Ovary (tissue), 9 donors: Measurements from ENCODE around the gene CNEP1R1. TPM values are rescaled to one million over a fixed set of nuclear protein-coding genes. Genes with fewer than 3 reads are reported as not detected.
"Not testable (repeated sequence)": the region's sequence is repeated elsewhere in the genome, so short reads cannot be mapped to it uniquely, and the experiment has no call there.

ENCODE experiments used
- DNase-seq, 5 donors: peaks; one replicate each; pipeline ENCODE4 v3.0.0-alpha.2; 2019 to 2020
- H3K27ac ChIP-seq, 2 donors: fragments of 200-600 bp; one replicate each; pipeline versions ENCODE4 v1.5.1 to v1.8.0; 2019 to 2022
- H3K27me3 ChIP-seq: fragments of 200-600 bp; one replicate; pipeline ENCODE4 v1.8.0; 2022
- H3K36me3 ChIP-seq: fragments of 200-600 bp; sonication (generic); one replicate; pipeline ENCODE4 v1.5.1; 2019
- H3K4me1 ChIP-seq: one replicate; pipeline ENCODE4 v1.8.1; 2013; ENCODE audit warnings: mild to moderate bottlenecking, moderate library complexity; ENCODE audit not compliant: insufficient read depth
- H3K4me3 ChIP-seq: fragments of 200-600 bp; sonication (generic); one replicate; pipeline ENCODE4 v1.5.1; 2017
- H3K9me3 ChIP-seq, 2 donors: fragments of 200-600 bp in 1 of 2; sonication (generic) in 1 of 2; one replicate each; pipeline versions ENCODE4 v1.5.1 to v1.8.1; 2013 to 2019; ENCODE audit warnings: mild to moderate bottlenecking in 1 of 2, moderate library complexity in 1 of 2
- CTCF ChIP-seq, 3 donors: fragments of 450-650 bp in 2 of 3; fragments of 200-600 bp in 1 of 3; IDR thresholded peaks; one replicate each; pipeline versions ENCODE4 v1.5.1 to v1.8.0; 2016 to 2022; ENCODE audit warnings: antibody characterized with exemption in 3 of 3, mild to moderate bottlenecking in 1 of 3
- EP300 ChIP-seq: sonication (generic); formaldehyde crosslinking; IDR thresholded peaks from one replicate; pipeline ENCODE4 v1.6.1; 2017; ENCODE audit warnings: antibody characterized with exemption
- POLR2A ChIP-seq: fragments of 450-650 bp; IDR thresholded peaks from one replicate; pipeline ENCODE4 v1.6.1; 2017; ENCODE audit warnings: antibody characterized with exemption, mild to moderate bottlenecking, moderate library complexity
- WGBS, 3 donors: extraction: QIAGEN DNeasy Blood & Tissue Kit in 1 of 3; methylation state at CpG; one replicate each; pipeline versions ENCODE4 v1.1.5 to v1.1.7; 2013 to 2017; 5-methylcytosine and 5-hydroxymethylcytosine counted together
- intact Hi-C, 4 donors: fragments of 100-400 bp; cut with DNase I; formaldehyde crosslinking; loops; one replicate each; pipeline versions ENCODE4 v1.11.0 to v1.15.1; 2022 to 2023
- polyA plus RNA-seq, 2 donors: library from polyadenylated mRNA; stranded (reverse); fragments of 200-250 nt in 1 of 2; fragments of 350-450 nt in 1 of 2; fragmentation: Illumina TruSeq in 1 of 2; extraction: RNeasy Lipid Tissue Mini Kit (QIAGEN cat#74804) in 1 of 2; gene quantifications; one replicate each; pipeline ENCODE4 v1.2.3, GENCODE V29; 2013 to 2014
- total RNA-seq, 7 donors: library from RNA; depleted of rRNA in 2 of 7; stranded (reverse); fragments of >200 nt in 2 of 7; fragmentation: NEBNext Ultra II Directional in 3 of 7; extraction: Animal tissue kit (Norgen Biotek cat#: 25700) in 3 of 7; gene quantifications; one replicate each; pipeline versions ENCODE4 v1.1.0 to v1.2.4, GENCODE V29; 2016 to 2023
- donor health status: DM: no; HTN: no; CAD: no; lungs with moderate emphysema.
- donor health status: DM: no; HTN: no; CAD: no.
- donor health status: Bipolar disorder and iron deficiency.
- donor health status: DM: yes; HTN: yes; CAD: no.
- donor health status: DM: no; HTN: no; CAD: no.
- donor health status: DM: yes; HTN: yes; CAD: no.

Gene CNEP1R1
- total and polyA plus RNA-seq, 9 donors, result 8.3 to 19.0 (median 13.3) TPM

DNA sequence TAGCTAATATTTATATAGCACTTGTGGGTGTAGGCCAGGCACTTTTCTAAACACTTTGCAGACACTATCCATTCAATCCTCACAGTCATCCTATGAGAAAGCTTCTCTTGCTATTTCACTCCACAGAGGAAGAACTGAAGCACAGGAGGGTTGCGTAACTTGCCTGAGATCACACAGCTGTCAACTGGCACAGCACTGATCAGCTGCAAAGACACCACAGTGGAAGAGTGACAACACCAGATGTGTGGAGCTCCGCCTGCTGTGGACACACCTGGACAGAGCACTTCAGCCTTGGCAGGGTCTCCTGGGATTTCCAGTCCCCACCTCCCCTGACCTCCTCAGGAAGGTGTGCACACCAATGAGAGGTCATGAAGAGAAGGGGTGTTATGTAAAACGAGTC, 13.3 kb upstream of the CNEP1R1 start:
- H3K4me3 ChIP-seq, result no peak overlapping the region
- WGBS, 3 donors, result 60 to 64% (median 61%) methylated on average over 3 of the region's 3 CpGs
- no peak overlapping the region for H3K27ac ChIP-seq
- no peaks in the 10 kb centered on the region for H3K36me3 ChIP-seq
- no peaks in the 10 kb centered on the region for H3K27me3 ChIP-seq
- DNase-seq, result no peak
- intact Hi-C loops, result no loop called here
- no peaks in the 10 kb centered on the region for H3K9me3 ChIP-seq
- TF ChIP-seq POLR2A (no peak), EP300 (no peak), CTCF (IDR thresholded peaks at IDR 0.05) (no peak)
- no peaks in the 10 kb centered on the region for H3K4me1 ChIP-seq

DNA sequence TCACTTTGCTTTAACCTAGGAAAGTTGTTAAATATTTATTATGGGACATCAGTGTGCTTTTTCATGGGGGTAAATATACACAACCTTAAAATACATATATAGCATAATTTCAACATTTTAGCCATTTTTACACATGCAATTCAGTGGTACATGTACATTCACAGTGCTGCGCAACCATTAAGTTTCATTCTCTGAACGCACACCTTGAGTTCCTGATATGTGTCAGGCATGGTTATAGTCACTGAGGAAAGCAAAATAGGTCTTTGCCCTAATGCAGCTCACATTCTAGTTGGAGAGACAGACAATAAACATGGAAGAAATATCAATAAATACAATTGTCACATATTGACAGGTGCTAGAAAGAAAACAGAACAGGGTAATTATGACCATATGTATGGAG, 12.8 kb upstream of the CNEP1R1 start:
- H3K4me3 ChIP-seq, result no peak overlapping the region
- H3K4me1 ChIP-seq, result no peaks in the 10 kb centered on the region
- intact Hi-C loops, result no loop called here
- no peaks in the 10 kb centered on the region for H3K9me3 ChIP-seq
- H3K27ac ChIP-seq, result no peak overlapping the region
- no peaks in the 10 kb centered on the region for H3K27me3 ChIP-seq
- no peak for TF ChIP-seq EP300
- no peak for TF ChIP-seq CTCF (IDR thresholded peaks at IDR 0.05)
- no peak for TF ChIP-seq POLR2A
- H3K36me3 ChIP-seq, result no peaks in the 10 kb centered on the region
- DNase-seq, result no peak
- 95 to 97% (median 95%) methylated on average over 2 of the region's 2 CpGs for WGBS, 3 donors

- H3K4me3 ChIP-seq, DNase-seq, H3K4me1 ChIP-seq, H3K27ac ChIP-seq, H3K36me3 ChIP-seq, H3K27me3 ChIP-seq, H3K9me3 ChIP-seq, intact Hi-C loops: not testable (repeated sequence)
- WGBS, 3 donors, result 55 to 84% (median 82%) methylated on average over 8 of the region's 8 CpGs
These were observed 10.8 kb upstream of the CNEP1R1 start for GRCh38 chr16:50014211-50014610.

DNA sequence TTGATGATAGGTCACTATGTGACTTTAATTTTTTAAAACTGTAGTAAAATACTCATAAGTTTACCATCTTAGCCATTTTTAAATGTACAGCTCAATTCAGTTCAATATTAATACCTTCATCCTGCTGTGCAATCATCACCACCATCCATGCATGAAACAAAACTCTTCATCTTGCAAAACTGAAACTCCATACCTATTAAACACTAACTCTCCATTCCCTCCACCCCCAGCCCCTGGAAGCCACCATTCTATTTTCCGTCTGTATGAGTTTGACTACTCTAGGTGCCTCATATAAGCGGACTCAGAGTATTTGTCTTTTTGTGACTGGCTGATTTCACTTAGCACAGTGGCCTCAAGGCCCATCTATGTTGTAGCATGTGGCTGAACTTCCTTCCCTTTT, 9.4 kb upstream of the CNEP1R1 start:
- Histone ChIP-seq H3K27me3 (no peaks in the 10 kb centered on the region), H3K36me3 (no peaks in the 10 kb centered on the region), H3K4me3 (no peak overlapping the region), H3K27ac (no peak overlapping the region), H3K9me3 (no peaks in the 10 kb centered on the region), H3K4me1 (no peaks in the 10 kb centered on the region)
- no peak for TF ChIP-seq CTCF (IDR thresholded peaks at IDR 0.05)
- no peak for TF ChIP-seq POLR2A
- TF ChIP-seq EP300, result no peak
- DNase-seq, result no peak
- intact Hi-C loops, result no loop called here
- WGBS, 3 donors, result 89 to 95% (median 93%) methylated on average over 2 of the region's 2 CpGs

DNA sequence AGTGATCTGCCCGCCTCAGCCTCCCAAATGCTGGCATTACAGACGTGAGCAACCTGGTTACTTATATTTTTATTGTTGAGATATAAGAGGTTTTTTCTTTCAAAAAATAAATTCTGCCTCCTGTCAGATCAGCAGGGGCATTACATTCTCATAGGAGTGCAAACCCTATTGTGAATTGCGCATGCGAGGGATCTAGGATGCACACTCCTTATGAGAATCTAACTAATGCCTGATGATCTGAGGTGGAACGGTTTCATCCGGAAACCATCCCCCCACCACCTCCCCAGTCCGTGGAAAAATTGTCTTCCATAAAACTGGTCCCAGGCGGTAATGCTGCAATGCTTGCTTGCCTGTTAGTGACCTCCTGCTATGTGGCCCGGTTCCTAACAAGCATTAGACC, 7.5 kb upstream of the CNEP1R1 start:
- H3K4me3 ChIP-seq, result no peak overlapping the region

More for the DNA sequence above, 7.5 kb upstream of the CNEP1R1 start:
- no peaks in the 10 kb centered on the region for H3K9me3 ChIP-seq
- H3K36me3 ChIP-seq, result no peaks in the 10 kb centered on the region
- H3K27ac ChIP-seq, result no peak overlapping the region
- no peaks in the 10 kb centered on the region for H3K27me3 ChIP-seq
- 83 to 85% (median 84%) methylated on average over 9 of the region's 9 CpGs for WGBS, 3 donors
- no peaks in the 10 kb centered on the region for H3K4me1 ChIP-seq
- TF ChIP-seq EP300 (no peak), POLR2A (no peak), CTCF (IDR thresholded peaks at IDR 0.05) (no peak)
- intact Hi-C loops, result no loop called here
- DNase-seq, result no peak
